Anterior cingulate cortex (tissue), 58 donors: ENCODE results near the gene IL27RA.

ENCODE experiments used
- DNase-seq, 58 donors: peaks; one replicate each; lab custom pipeline; 2025; lab: John Stamatoyannopoulos, UW

IL27RA gene

DNA sequence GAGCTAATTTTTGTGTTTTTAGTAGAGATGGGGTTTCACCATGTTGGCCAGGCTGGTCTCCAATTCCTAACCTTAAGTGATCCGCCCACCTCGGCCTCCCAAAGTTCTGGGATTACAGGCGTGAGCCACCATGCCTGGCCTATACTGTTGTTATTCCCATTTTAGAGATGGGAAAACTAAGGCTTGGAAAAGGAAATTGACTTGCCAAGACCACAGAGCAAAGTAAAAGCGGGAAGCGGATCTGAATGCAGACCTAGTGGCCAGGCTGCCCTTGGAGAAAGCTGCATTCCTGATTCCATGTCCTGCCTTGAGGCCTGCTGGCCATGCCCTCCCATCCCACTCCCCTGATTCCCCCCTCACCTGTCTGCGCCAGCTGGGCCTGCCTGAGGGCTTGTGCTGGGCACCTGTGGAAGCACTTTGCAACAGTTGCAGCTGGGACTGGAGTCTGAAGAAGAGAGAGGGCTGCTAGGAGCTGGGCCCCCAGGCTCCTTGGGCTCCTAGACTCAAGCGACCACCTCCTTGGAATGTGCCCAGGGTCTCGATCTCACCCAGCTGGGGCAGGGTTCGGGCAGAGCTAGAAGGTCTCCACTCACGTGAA, 24.6 kb downstream of the IL27RA start:
- no peak for DNase-seq

DNA sequence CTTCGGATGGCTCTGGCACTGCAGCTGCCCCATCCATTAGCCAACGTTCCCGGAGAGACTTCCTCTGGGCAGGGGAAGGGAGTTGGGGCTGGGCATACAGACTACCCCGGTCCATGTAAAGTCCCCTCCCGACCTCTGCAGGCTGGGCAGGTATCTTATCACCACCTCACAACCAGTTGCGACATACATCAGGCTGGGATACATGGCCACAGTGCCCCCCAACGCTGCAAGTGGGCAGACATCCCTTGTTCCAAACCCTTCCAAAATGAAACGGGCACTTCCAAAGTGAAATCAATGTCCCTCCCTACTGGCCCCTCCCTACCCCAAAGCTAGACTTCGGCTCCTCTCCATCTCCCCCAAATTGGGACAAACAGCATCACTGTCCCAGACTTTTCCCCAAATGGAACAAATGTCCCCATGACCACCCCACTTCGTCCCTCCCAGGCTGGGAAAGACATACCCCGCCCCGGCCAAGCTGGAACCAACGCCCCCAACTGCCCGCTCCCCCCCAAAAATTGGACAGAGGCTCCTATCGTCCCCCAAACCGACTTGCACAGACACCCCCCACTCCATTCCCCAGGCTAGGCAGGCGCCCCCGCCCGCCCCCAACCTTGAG, 25.3 kb downstream of the IL27RA start:
- no peak for DNase-seq

DNA sequence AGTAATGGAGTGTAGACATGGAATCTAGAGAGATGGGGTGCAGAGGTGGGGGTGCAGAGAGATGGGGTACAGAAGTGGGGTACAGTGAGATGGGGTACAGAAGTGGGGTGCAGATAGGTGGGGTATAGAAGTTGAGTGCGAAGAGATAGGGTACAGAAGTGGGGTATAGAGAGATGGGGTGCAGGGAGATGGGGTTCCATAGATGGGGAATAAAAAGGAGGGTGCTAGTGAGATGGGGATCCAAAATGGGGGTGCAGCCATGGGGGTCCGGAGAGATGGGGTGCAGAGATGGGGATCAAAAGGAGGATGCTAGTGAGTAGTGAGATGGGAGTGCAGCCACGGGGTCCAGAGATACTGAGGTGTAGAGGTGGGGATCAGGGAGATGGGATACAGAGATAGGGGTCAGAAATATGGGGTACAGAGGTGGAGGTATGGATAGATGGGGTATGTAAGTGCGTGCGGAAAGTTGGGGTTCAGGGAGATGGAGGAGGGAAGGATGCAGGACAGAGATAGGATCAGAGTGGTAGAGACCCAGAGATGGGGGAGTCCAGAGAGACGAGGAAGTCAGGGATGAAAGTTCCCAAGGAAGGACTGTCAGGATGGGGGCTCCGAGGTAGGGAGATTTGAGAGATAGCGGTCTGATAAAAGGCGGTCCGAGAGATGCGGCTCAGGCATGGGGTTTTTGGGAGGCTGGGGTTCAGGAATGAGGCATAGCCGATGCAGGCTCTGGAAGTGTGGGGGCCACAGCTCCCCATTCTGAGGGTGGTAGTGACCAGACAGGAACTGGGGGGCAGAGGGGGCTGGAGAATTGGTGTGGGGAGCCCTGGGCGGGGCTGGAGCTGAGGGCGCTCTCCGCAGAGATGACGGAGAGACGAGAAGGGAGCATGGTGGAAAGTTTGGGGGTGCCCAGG, 26.9 kb downstream of the IL27RA start:
- DNase-seq, result no peak

DNA sequence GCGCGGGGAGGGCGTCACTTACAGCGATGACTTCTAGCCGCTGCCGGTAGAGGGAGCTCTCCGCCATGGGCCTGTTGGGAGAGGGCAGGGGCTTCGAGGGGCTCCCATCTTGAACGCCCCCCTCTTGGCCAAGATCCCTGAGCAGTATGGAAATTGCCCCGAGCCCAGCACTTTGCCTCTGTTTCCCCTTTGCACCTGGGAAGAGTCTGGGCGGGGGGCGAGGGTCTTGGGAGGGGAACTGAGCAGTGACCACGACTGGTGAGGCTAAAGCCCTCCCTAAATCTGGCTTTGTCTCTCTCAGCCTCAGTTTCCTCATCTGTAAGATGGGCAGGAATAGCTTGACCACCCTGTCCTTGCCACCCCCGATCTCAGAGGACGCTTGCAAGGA, 27.5 kb downstream of the IL27RA start:
- DNase-seq, result no peak

DNA sequence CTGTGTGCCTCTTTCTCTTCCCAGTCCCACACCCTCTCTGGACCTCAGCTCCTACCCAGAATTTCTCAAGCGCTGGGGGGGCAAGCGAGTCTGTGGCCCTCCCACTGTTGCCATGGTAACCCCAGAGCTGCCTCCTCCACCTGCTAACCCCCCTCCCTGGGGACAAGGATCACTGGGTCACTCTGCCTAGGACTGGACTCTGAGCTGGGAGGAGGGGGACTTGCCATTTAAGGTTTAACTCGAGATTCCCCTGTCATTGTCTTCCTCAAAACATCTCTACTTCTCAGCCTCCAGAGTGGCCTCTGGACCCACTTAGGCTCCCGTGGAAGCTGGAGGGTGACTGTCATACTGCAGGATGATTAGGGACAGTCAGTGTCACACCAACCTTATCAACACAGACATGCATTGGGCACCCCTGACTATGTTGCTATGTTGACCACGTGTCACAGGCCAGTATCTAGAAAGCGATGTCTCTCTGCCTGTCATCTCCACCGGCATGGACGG, 28.1 kb downstream of the IL27RA start:
- DNase-seq, result no peak

DNA sequence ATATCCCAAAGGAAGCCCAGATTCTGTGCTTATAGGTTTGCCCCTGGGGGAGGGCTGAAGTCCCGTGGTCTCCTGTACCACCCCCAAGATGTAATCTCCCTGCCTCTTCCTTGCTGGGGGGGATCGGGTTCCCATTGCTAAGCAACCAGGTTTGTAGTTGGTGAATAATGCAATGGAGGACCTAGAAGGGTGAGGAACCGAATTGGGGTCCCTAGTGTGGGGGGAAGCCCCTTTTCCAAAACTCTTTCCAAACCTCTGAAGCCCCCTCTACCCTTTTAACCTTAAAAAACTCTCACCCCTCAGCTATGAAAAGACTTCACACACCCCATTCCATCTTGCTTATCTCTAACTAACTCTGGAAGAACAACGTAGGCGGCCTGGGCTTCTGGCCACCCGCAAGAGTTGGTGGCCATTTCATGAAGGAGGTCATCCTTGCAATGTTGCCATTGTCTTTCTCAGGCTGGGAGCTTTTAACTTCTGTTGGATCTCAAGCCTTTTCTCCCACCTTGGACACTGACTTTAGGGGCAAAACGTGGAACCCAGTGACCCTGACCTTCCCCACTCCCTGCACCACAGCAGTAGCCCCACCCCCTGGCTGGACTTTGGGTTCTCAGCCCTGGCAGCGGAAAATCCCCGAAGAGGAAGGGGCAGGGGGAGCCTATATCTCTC, 29.7 kb downstream of the IL27RA start:
- DNase-seq, result no peak

DNA sequence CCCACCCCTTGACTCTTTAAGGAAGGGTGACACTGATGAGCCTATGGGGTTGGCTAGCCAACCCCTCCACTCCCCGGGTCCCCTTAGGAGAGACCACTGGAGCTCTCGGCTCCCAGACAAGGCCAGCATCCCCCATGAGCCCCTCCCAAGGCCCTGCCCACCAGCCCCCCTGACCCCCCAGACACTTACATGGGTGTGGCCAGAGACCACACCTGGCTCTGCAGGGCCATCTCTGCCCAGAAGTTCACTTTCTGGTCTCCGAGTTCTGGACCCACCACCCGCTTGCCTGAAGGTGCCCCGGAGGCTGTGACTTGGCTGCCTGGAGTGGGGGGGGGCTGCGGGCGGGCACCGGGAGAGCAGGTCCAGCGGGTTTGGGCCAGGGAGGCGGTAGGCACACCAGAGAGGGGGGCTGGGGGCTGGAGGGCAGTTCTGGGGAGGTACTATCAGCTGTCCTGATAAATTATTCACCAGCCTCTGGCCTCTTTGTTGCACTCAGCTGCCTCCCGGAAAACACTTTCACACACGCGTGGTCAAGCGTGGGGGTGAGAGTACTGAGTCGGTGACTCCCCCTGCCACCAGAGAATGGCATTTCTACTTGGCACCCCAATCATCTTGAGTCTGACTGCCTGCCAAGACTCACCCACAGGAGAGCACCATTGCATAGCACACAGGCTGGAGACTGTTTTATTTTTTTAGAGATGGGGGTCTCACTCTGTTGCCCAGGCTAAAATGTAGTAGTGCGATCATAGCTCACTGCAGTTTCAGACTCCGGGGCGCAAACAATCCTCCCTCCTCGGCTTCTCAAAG, 30.4 kb downstream of the IL27RA start, which contains the start of gene PALM3:
TSS of gene PALM3 (minus strand) at position 326 of the 807 bp plus-strand sequence. CDS start at position 230, 96 bp downstream.
- no peak for DNase-seq

DNA sequence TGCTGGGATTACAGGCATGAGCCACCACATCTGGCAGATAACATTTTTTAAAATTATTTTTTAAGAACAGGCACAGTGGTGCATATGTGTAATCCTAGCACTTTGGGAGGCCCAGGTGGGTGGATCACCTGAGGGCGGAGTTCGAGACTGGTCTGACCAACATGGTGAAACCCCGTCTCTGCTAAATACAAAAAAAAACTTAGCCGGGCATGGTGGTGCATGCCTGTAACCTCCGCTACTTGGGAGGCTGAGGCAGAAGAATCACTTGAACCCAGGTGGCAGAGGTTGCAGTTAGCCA, 30.9 kb downstream of the IL27RA start:
- DNase-seq, result no peak

DNA sequence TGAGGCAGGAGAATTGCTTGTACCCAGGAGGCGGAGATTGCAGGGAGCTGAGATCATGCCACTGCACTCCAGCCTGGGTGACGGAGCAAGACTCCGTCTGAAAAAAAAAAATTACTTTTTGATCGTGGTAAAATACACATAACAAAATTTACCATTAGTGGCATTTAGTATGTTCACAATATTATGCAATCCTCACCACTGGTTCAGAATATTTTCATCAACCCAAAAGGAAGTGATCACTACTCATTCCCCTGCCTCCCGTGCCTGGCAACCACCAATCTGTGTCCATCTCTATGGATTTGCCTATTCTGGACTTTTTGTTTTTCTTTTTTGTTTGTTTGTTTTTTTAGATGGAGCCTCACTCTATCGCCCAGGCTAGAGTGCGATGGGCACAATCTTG, 31.5 kb downstream of the IL27RA start:
- no peak for DNase-seq

DNA sequence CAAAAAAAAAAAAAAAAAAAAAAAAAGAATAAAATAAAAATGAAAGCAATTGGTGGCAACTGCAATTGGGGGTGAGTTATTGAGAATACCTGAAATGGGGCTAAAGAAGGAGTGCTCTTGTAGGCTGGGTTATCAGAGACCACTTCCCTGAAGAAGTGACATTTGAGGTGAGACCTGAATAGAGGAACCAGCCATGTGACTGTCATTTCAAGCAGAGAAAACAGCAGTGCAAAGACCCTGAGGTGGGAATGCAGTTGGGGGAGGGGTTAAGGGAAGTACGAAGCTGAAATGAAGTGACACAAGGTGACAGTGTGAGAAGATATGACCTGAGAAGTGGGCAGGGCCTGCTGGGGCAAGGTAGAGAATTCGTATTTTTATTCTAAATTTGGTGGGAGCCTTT, 34.6 kb downstream of the IL27RA start:
- DNase-seq, result no peak

DNA sequence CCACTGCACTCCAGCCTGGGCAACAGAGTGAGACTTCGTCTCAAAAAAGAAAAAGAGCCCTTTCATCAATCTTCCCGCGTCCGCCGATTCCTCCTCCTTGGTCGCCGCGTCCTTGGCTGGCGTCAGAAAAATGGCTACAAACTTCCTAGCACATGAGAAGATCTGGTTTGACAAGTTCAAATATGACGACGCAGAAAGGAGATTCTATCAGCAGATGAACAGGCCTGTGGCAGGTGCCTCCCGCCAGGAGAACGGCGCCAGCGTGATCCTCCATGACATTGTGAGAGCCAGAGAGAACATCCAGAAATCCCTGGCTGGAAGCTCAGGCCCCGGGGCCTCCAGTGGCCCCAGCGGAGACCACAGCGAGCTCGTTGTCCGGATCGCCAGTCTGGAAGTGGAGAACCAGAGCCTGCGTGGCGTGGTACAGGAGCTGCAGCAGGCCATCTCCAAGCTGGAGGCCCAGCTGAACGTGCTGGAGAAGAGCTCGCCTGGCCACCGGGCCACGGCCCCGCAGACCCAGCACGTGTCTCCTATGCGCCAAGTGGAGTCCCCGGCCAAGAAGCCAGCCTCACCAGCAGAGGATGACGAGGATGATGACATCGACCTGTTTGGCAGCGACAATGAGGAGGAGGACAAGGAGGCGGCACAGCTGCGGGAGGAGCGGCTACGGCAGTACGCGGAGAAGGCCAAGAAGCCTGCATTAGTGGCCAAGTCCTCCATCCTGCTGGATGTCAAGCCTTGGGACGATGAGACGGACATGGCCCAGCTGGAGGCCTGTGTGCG, 38.9 kb downstream of the IL27RA start:
- DNase-seq, result no peak

DNA sequence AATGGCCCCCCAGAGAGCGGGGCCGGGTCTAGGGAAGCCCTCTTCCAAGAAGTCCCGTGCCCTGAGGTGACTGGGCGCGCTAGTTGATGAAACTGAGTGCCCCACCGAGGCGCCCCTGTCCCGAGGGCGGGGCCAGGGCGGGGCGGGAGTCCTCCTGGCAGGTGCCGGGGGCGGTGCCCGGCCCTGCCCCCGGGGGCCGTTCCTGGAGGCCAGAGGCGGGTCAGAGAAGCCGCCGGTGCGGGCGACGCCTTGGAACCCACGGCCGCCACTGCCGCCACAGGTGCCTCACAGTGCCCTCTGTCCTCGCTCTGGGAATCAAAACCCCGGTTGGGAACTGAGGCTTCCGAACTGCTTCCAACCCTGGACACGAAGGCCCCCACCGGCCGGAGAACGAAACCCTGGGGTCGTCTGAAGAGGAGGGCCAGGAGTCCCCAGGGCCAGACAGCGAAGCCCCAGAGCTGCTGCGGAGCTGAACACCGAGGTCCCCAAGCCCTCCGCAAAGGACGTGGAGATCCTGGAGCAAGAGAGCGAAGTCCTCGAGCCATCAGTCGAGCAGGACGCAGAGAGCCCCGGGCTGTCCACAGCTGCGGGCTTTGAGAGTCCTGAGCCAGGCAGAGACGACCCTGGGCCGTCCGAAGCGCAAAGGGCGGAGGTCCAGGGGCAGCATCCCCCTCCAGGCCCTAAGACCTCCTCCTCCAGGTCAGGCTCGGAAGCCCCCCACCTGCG, 41.1 kb downstream of the IL27RA start, which contains the start of gene MISP3:
TSS of gene MISP3 (plus strand) at position 252 of the 726 bp plus-strand sequence. CDS start 524 bp downstream, outside the sequence.
- peak in 20 of 58 donors; percentile 12 to 66 (median 47) for DNase-seq

DNA sequence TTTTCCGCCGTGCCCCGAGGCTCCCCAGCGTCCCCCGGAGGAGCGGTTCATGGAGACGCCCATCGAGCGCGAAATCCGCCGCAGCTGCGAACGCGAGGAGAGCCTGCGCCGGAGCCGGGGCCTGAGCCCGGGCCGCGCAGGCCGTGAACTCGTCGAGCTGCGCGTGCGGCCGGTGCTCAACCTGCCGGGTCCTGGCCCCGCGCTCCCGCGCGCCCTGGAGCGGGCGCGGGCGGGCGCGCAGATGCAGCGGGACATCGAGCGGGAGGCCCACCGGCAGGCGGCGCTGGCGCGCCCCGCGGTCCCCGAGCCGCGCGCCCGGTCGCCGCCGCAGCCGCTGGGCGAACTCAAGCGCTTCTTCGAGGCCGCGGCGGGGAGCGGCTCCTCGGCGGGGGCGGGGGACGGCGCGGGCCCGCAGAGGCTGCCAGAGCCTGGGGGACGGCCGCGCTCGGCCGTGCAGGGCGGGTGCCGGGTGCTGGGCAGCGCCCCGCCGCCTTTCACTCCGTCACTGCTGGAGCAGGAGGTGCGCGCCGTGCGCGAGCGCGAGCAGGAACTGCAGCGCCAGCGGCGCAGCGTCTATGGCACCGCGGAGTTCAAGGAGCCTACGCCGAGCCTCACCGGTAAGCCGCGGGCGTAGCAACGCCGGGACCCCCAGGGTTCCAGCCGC, 41.8 kb downstream of the IL27RA start:
- DNase-seq, result peak in 54 of 58 donors; percentile 17 to 82 (median 67)

DNA sequence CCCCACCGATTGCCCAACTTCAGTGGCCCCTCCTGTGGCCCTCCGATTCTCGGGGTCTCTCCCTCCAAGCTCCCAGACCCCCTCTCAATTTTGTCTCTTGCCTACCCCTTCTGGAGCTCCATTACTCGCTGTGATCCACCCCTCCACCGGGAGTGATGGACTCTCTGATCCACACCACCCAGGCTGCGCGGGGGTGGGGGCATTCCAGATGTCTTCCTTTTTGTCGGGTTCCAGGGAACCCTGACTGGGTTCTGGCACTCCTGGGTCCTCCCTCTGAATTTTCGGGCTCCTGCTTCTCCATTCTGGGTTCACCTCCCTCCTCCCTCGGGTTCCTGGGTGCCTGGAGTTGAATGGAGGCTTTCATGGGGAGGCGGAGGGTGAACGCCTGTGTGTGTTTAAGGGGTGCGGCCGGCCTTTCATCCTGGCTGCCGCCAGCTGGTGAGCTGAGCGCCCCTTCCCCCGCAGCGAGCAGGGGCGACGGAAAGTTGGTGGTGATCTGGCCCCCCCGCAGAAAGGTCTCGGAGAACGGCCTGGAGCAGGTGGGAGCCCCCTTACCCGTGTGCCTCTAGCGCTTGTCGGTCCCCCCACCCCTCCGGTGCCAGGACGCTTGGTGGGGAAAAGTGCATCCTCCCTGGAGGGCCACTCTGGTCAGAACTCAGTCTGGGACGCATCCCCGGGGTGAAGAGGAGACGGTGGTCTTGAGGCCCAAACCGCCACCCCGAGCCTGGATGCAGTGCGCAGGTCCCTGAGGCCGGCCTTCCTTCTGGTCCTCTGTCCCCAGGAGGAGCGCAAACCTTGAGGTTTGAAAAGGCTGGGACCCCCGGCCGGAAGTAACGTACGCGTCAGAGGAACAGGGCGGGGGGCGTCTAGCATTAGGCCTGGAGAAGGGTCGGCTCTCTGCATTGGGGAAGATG, 42.6 kb downstream of the IL27RA start:
- peak in 32 of 58 donors; percentile 10 to 73 (median 54) for DNase-seq

DNA sequence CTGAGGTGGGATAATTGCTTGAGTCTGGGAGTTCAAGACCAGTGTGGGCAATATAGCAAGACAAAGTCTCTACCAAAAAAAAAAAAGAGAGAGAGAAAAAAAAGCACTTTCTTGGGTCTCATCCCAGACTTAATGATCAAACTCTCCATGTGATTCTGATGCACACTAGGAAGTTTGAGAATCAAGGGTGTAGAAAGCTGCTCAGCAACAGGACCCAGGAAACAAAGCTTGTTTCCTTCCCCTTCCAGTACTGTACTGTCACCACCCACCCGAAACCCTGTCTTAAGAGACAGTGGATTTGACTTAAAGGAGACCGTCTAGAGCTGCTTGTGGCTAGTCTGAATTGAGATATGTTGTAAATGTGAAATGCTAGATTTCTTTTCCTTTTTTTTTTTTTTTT, 46.8 kb downstream of the IL27RA start:
- peak in 1 of 58 donors; percentile 4 for DNase-seq
